ENCODE data around the gene TAF5L.
"Not testable (repeated sequence)": the region's sequence is repeated elsewhere in the genome, so short reads cannot be mapped to it uniquely, and the experiment has no call there.

Gene TAF5L

DNA sequence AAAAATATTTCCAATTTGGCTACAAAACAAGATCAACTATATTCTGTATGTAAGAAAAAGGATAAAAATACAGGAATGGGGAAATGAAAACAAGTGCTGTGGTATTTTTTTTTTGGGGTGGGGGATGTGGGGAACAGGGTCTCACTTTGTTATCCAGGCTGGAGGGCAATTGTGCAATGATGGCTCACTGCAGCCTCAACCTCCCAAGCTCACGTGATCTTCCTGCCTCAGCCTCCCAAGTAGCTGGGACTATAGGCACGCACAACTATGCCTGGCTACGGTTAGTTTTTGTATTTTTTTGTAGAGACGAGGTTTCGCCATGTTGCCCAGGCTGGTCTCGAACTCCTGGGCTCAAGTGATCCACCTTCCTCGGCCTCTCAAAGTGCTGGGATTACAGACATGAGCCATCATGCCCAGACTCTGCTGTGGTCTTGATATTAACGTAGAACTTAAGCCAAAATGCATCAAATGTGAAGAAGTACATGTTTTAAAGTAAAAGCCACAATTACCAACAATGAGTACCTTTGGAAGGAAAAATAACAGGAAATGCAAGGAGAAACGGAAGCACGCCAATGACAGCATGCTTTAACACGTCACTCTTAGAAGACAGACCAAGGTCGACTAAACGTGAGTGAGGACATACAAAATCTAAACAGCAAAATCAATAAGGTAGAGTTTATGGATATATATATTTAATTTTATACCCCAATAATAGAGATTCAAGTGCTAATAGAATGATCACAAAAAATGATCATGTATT, 58.6 kb downstream of the TAF5L start:
- DNase-seq (ENCODE audit: low spot score), result no peak

DNA sequence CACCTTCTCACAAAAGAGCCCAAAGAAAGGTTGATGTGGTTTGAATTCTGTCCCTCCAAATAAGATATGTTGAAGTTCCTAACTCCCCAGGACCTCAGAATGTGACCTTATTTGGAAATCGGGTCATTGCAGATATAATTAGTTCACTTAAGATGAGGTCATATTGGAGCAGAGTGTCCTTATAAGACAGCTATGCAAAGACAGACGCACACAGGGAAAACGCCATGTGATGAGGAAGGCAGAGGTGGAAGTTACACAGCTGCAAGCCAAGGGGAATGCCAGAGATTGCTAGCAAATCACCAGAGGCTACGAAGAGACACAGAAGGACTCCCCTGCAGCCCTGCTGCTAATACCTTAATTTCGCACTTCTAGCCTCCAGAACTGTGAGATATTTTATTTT, 62.2 kb downstream of the TAF5L start:
- no peak for DNase-seq (ENCODE audit: low spot score)

DNA sequence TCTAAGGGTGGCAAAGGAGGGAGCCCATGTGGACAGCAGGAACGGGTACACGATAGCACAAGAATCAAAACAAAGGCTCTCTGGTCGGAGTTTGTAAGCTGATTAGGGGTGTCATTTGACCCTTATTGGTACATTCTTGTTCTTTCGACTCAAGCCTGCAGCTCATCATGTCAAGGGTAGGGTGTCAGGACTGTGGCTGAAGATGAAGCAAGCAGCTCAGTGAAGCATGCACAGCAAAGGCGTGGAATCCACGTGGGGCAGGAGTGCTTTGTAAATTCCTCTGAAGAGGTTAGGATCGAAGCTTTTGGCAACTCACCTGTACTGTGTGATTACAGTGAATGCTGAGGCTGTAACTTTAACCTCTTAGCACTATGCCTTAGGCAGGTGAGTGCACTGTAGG, 62.7 kb downstream of the TAF5L start:
- DNase-seq (ENCODE audit: low spot score), result no peak

DNA sequence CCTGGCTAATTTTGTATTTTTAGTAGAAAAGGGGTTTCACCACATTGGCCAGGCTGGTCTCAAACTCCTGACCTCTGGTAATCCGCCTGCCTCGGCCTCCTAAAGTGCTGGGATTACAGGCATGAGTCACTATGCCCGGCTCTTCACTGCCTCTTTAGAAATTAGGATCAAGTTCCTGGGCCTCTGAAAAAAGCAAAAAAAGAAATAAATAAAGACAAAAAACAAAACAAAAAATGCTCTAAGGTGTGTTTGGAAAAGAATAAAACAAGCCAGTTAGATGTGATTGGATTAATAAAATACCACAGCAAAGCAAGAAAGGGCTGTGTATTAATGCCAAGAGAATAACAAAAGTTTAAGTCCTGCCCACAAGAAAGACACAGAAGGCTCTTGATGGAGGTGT, 63.2 kb downstream of the TAF5L start:
- DNase-seq (ENCODE audit: low spot score), result no peak

DNA sequence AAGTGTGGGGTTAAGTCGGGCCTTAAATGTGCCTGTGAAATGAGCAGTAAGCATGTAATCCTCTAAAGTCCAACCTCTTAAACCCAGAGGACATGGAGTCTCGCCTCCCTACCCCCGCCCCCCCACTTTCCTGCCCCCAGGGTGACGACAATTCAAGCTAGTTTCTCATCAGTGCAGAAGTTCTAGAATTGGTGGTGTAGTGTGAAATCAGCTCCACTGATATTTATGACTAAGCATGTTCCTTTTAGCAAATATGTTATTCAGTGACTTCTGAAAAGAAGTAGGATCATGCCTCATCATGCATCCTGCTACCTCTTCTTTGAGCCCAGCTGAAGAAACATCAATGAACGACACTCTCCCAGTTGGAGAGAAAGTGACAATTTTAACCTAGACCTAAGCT, 64.8 kb downstream of the TAF5L start:
- DNase-seq (ENCODE audit: low spot score), result no peak

DNA sequence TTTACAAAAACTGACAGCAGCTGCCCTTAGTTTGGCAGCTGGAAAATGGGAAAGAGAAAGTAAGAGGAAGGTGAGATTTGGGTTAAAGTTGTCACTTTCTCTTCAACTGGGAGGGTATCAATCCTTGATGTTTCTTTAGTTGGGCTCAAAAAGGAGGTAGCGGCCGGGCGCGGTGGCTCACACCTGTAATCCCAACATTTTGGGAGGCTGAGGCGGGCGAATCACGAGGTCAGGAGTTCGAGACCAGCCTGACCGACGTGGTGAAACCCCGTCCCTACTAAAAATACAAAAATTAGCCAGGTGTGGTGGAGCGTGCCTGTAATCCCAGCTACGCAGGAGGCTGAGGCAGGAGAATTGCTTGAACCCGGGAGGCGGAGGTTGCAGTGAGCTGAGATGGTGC, 65.8 kb downstream of the TAF5L start:
- DNase-seq (ENCODE audit: low spot score), result not testable (repeated sequence)

DNA sequence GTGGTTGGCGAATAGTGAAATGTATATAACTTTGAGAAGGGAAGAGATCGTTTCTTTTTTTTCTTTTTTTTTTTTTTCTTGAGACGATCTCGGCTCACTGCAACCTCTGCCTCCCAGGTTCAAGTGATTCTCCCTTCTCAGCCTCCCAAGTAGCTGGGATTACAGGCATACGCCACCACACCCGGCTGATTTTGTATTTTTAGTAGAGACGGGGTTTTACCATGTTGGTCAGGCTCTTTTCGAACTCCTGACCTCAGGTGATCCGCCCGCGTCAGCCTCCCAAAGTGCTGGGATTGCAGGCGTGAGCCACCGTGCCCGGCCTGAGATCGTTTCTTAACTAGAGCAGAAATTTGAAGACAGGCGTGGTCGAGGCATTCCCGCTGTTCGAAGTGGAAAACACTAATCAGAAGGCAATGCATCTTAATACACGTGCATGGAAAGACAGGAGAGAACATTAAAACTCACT, 66.6 kb downstream of the TAF5L start:
- not testable (repeated sequence) for DNase-seq (ENCODE audit: low spot score)

DNA sequence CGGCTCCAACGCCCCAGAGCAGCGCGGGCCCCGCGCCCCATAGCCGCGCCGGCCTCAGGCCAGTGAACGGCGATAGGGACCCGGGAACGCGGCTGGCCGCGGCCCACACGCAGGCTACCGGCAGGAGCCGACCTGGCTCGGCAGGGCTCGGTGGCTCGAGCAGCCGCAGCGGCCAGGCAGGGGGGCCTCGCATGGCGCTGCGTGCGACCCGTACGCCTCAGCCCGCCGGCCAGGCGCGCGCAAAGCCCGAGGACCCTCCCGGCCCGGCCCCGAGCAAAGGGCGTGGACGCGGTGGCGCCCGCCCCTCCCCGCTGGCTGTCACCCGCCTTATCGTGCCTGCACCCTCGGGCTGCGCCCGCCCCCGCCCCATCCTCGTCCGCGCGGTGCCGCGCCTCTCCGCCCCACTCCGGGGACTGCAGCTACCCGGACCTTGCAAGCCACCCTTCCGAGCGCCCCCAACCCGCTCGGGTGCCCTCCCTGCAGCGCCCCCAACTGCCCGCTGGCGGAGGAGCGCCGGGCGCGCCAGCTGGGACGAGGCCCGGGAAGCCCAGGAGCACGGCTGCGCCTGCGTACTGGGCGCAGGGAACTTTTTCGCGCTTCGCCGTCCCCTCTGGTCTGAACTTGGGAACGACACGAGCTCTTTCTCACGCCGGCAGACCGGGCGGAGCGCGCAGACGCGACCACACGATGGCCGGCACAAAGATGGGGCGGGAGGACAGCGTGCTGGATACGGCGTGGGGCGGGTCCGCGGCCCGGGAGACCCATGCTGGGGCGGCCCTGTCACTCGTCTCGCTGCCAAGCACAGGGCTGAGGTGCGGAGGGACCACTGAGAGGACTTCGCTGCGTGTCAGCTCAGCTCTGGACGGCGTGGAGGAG, 67.2 kb downstream of the TAF5L start, which contains the start of gene ABCB10:
ABCB10 (minus strand) TSS at position 248 of the 876 bp plus-strand sequence; CDS start at position 193, 55 bp downstream.
- DNase-seq (ENCODE audit: low spot score), result peak; percentile 95

DNA sequence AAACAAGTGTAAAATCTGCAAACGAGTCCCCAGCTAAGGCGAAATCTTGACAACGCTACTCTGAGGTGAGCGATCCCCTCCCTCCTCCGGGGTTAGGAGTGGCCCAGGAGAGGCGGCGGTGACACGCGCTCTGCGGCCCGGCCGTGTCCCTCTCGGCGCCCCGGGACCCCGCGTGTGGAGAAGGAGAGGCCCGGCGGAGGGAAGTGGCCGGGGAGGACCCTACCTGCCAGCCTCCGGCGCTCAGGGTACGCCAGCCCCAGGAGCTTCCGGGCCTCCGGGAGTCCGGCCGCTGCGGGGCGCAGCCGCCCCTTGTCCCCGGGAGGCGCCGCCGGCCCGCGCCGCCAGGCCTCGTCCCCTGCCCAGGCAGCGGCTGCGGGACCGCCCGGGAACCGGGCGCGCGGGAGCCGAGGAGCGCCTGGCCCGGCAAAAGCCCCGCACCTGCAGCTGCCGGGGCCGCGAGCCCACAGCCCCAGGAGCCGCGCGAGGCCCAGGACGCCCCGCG, 68.0 kb downstream of the TAF5L start:
- peak; percentile 31 for DNase-seq (ENCODE audit: low spot score)

DNA sequence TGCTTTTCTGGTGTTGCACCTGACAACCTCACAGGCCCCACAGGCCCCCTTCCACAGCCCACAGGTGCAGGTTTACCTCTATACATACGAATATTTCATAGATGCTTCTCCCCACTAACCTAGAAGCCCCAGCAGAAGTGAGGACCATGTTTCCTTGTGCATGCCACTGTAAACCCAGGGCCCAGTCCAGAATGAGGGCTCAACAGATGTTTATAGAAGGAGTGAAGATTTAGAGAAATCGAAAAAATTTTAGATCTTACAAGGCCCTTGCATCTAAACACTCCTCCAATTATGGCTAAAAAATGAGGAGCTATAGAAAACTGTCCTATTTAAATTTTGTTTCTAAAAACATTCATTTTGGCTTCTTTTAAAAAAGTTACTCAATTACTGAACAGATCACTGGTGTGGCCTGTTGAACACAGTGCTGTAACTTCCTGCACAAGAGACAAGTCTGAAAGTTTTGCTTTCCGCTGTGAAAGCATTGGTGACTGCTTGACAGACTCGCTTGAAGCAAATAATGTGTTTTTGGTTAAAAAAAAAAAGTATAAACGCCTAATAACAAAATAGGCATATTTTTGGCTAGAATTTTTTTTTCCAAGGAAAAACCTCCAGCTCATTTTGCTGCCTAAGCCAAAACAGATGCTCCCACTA, 68.6 kb downstream of the TAF5L start:
- DNase-seq (ENCODE audit: low spot score), result peak; percentile 58

DNA sequence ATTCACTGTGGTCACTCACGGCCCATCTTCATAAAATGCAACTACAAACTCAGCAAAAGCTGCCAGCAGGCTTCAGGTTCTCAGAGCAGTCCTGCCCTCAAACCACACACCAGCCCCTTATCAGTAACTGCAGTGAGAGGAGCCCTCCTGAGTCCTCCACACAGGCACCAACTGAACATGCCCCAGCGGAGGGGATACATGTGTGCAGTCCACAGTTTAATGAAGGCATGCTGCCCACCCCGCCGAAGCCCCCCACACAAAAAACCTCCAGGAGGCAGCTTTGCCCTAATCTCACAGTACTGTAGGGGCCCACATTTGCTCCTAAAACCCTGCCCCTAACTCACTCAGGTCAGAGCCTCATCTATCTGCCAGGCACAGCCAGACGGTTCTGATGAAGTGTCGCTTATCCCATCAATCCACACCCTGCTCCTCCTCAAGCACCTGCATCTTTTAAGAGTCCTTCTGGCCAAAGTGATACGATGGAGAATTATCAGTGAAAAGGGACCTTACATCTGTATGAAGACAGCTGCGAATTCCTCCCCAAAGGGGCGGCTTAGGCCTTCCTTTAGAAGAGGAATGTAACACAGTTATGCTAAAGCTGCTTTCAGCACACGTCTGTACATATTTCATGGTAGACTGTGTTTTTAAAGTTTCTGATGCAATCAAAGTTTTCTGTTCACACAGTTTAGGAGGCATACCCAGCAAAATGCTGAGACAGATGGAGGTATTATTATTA, 70.9 kb downstream of the TAF5L start:
- DNase-seq (ENCODE audit: low spot score), result no peak

DNA sequence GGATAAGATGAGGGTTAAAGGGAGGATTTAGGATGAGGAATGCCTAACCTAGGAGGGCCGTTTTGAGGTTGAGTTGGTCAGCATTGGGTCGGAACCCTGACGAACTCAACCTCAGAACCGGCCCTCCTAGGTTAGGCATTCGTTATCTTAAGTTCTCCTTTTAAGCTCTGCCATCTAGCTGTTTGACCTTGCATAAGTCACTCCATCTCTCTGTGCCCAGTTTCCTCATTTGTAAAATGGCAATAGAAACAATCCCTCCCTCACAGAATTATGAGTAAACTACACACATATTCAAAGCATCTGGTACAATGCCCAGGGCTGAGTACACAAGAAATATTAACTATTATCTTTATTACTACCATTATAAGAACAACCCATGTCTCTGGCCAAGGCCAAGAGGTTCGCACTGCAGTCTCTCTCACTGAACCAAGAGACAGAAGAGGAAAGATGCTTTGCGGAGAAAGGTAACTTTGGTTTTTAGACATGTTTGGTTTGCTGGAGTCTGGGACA, 72.2 kb downstream of the TAF5L start:
- DNase-seq (ENCODE audit: low spot score), result no peak

DNA sequence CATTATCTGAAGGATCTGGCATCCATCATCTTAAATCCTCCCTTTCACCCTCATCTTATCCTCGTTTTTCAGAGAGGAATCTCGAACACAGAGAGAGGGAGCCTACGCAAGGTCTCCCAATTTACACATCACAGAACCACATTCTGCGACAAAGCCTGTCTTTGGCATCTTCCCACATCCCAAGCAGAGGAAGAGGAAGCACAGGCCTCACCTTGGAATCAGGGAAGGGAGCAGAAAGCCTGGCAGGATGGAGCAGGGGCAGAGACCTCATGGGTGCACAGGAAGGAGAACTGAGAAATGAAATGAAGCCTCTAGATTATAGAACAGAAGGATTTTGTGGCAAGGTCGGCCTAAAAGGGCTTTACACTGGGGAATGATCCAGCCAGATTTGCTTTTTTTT, 73.2 kb downstream of the TAF5L start:
- DNase-seq (ENCODE audit: low spot score), result no peak

DNA sequence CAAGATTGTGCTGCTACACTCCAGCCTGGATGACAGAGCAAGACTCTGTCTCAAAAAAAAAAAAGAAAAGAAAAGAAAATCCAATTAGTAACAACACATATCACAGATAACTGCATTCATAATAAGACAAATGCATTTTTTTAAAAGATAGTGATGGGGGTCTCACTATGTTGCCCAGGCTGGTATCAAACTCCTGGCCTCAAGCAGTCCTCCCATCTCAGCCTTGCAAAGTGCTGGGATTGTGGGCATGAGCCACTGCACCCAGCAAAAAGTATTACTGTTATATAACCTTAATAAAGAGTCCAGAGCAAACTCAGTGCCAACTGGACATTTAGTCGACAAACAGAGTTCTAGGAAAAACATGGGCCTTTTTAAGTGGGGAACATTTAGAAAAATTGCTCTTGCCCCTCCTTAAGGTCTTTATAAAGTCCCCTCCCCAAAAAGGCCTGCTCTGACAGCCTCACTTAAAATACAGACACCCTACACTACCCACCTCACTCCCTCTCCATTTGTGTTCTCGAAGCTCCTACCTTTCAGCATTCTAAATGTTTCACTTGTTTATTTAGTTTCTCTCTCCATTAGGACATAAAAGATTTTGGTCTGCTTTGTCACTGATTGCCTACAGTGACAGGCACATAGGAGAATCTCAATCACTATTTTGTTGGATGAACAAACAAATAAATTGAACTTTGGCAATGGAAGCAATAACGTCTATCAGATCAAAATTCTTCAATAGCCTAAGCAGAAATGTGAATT, 74.9 kb downstream of the TAF5L start:
- no peak for DNase-seq (ENCODE audit: low spot score)

DNA sequence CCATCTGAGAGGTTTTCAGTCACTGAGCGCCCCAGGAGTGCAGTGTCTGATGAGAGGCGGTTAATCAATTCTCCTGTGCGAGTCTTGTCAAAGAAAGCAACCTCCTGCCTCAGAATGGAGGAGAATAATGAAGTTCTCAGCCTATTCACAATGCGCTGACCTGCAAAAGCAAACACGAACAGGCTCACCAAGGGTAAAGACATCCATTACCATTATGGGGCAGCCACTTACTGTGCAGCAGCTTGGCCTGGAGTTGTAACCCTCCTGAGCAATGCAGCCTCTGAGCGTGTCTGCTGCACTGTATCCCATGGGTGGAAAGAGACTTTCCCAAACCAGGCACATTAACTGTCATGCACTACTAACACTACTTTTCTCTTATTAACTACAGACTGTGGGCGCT, 78.4 kb downstream of the TAF5L start:
- no peak for DNase-seq (ENCODE audit: low spot score)

DNA sequence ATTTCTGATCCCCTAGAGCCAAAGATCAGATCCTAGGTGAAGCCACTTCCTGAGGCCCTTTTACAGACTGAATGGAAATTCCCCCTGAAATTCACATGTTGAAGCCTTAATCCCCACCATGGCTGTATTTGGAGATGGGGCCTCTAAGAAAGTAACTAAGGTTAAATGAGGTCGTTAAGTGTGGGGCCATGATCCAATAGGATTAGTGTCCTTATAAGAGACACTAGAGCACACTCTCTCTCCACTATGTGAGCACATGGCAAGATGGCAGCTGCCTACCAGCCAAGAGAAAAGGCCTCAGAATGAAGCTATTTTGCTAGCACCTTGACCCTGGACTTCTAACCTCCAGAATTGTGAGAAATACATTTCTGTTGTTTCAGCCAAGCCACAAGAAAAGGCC, 81.3 kb downstream of the TAF5L start:
- no peak for DNase-seq (ENCODE audit: low spot score)

Data from activated CD4-positive, alpha-beta T cell treated with anti-CD3 and anti-CD28 coated beads, Interleukin-2, Interleukin-4, amounts not matched to agents 100 ng/mL and 50 ng/mL, durations not matched to agents 16 hours and 8 hours (primary cell).